Measurements from ENCODE around the gene SORCS1. TPM values are rescaled to one million over a fixed set of nuclear protein-coding genes. Genes with fewer than 3 reads are reported as not detected.

The SORCS1 gene
- total and polyA plus RNA-seq, 2 of the 8 experiments (the other 6 are each of a cell fraction or from before 2014, with no cell fraction given) = 4.1 to 4.6 TPM

GRCh38 chr10:106816318-106817085, 348.0 kb downstream of the SORCS1 start:
- Histone ChIP-seq H2BK15ac (ENCODE audit: low read length) (no peak overlapping the region), H2BK20ac (ENCODE audit: low read length) (no peak overlapping the region), H3K23me2 (ENCODE audit: low read depth, low read length) (no peaks in the 10 kb centered on the region), H3K9me3 (ENCODE audit: insufficient read depth in 2 of 2, low read depth in 1 of 2, low read length in 1 of 2) (no peaks in the 10 kb centered on the region), H2BK5ac (ENCODE audit: low read depth, low read length) (no peak overlapping the region), H3K79me2 (ENCODE audit: control insufficient read depth in 1 of 2, insufficient read depth in 2 of 2, low read length in 2 of 2) (no peaks in the 10 kb centered on the region), H3K4me1 (replicated peaks in 1 of 4; ENCODE audit: control insufficient read depth in 3 of 4, insufficient read depth in 4 of 4, low read length in 3 of 4) (peaks cover 0 to 5% (median under 1%) of the 10 kb centered on the region in 4 experiments; a peak in 2 of 7 replicates), H2AFZ (ENCODE audit: low read length) (no peak overlapping the region), H2BK12ac (ENCODE audit: low read depth, low read length) (no peak overlapping the region), H4K8ac (ENCODE audit: extremely low read depth, insufficient read depth, low read length) (no peak overlapping the region), H3K27me3 (replicated peaks in 1 of 4; ENCODE audit: control insufficient read depth in 3 of 4, extremely low read depth in 1 of 4, insufficient read depth in 3 of 4, low read length in 3 of 4) (no peaks in the 10 kb centered on the region), H4K91ac (replicated peaks; ENCODE audit: insufficient read length, low read length) (no peak overlapping the region), H3K14ac (ENCODE audit: insufficient read length) (no peak overlapping the region), H3K56ac (replicated peaks; ENCODE audit: insufficient read length, low read depth, low read length) (no peak overlapping the region), H2BK120ac (replicated peaks; ENCODE audit: low read depth, low read length) (no peak overlapping the region), H3K4me3 (ENCODE audit: extremely low read depth in 1 of 4, insufficient read depth in 2 of 4, low read depth in 3 of 4, low read length in 4 of 4) (no peak overlapping the region), H2AK5ac (ENCODE audit: low read depth, low read length) (no peak overlapping the region), H3K27ac (ENCODE audit: low read depth, low read length) (no peak overlapping the region), H3K36me3 (ENCODE audit: control insufficient read depth in 2 of 4, insufficient read depth in 4 of 4, low read length in 3 of 4) (no peaks in the 10 kb centered on the region), H4K5ac (ENCODE audit: insufficient read length, low read depth, low read length) (no peak overlapping the region), H4K20me1 (replicated peaks in 1 of 2; ENCODE audit: control insufficient read depth in 1 of 2, insufficient read depth in 2 of 2, low read length in 2 of 2) (no peaks in the 10 kb centered on the region), H3K18ac (ENCODE audit: extremely low read depth, low read length) (no peak overlapping the region; the same call in 1 of the 2 replicates), H3K4ac (replicated peaks; ENCODE audit: insufficient read length, low read depth, low read length) (no peak overlapping the region), H3K23ac (ENCODE audit: insufficient read length) (no peak overlapping the region), H3K9ac (replicated peaks in 1 of 4; ENCODE audit: extremely low read depth in 1 of 4, low read depth in 3 of 4, low read length in 3 of 4) (no peak overlapping the region), H3K79me1 (ENCODE audit: low read depth, low read length) (no peaks in the 10 kb centered on the region), H3K4me2 (ENCODE audit: insufficient read depth in 1 of 2, low read depth in 2 of 2, low read length in 2 of 2) (no peak overlapping the region)
- FAIRE-seq (no peak), DNase-seq (ENCODE audit: low read depth in 1 of 2, low spot score in 2 of 2) (no peak)
- WGBS, 2 experiments (ENCODE audit: extremely low coverage in 1 of 2, insufficient coverage in 1 of 2, insufficient read length in 1 of 2, insufficient replicate concordance in 2 of 2, low coverage in 1 of 2, low lambda C conversion rate in 2 of 2, missing lambda C conversion rate in 1 of 2) = 86% methylated on average over 7 of the region's 7 CpGs; no CpG with 5 or more reads in 1 of the 2 experiments
- ChIA-PET CTCF (ENCODE audit: partially characterized antibody) (no interaction called here), POLR2A (ENCODE audit: partially characterized antibody) (no interaction called here)
- TF ChIP-seq SIN3A (conservative IDR thresholded peaks at IDR 0.05 in 1 of 2, IDR thresholded peaks at IDR 0.05 in 1 of 2; ENCODE audit: low read depth in 1 of 2, low read length in 2 of 2) (no peak), USF2 (IDR thresholded peaks at IDR 0.05; ENCODE audit: low read length) (no peak), GABPA (IDR thresholded peaks at IDR 0.05; ENCODE audit: borderline replicate concordance, insufficient read depth, low read length) (no peak), CHD1 (IDR thresholded peaks at IDR 0.05; ENCODE audit: low read depth, low read length) (no peak), POU5F1 (IDR thresholded peaks at IDR 0.05; ENCODE audit: low read depth, low read length) (no peak), KDM1A (IDR thresholded peaks at IDR 0.05; ENCODE audit: borderline replicate concordance, low read length) (no peak), CBX8 (IDR thresholded peaks at IDR 0.05; ENCODE audit: borderline replicate concordance, low read depth, low read length) (no peak), YY1 (IDR thresholded peaks at IDR 0.05; ENCODE audit: low read depth, low read length) (no peak), PHF8 (conservative IDR thresholded peaks at IDR 0.05; ENCODE audit: low read depth, low read length) (no peak), EP300 (IDR thresholded peaks at IDR 0.05; ENCODE audit: borderline replicate concordance in 1 of 2, low read depth in 2 of 2, low read length in 2 of 2) (no peak), JUN (IDR thresholded peaks at IDR 0.05; ENCODE audit: low read depth, low read length) (no peak)
